Bronchial epithelial cell (primary cell): ENCODE measurements around the gene CAPN11. TPM values are rescaled to one million over a fixed set of nuclear protein-coding genes. Genes with fewer than 3 reads are reported as not detected.
A peak's percentile ranks its signal among the peaks of the same experiment; 100 is the strongest.

Experiments used
- DNase-seq: peaks from one replicate; pipeline ENCODE4 v3.0.0-alpha.2; 2010; ENCODE audit warnings: low read depth
- FAIRE-seq: peaks from 2 replicates; lab custom pipeline; 2011; peaks lifted over from hg19 to GRCh38; lab: Jason Lieb, UNC
- H3K27me3 ChIP-seq: 2 replicates; pipeline ENCODE4 v1.5.1; 2011; ENCODE audit warnings: low read length; ENCODE audit not compliant: control insufficient read depth, insufficient read depth
- H3K36me3 ChIP-seq: 2 replicates; pipeline ENCODE4 v1.5.1; 2011; ENCODE audit warnings: low read length; ENCODE audit not compliant: control insufficient read depth, insufficient read depth
- H3K4me3 ChIP-seq: 2 replicates; pipeline ENCODE4 v1.5.1; 2011; ENCODE audit warnings: mild to moderate bottlenecking, low read depth, low read length, control low read depth
- total RNA-seq: library from RNA; depleted of rRNA; stranded (reverse); fragments of >200 nt; gene quantifications from 2 replicates; pipeline ENCODE4 v1.2.1, GENCODE V29; 2014
- TF ChIP-seq, protein P1 (sequence below): IDR thresholded peaks from 2 replicates; pipeline ENCODE4 v1.5.1; 2011; ENCODE audit warnings: mild to moderate bottlenecking, moderate library complexity, low read length, control low read depth, inconsistent platforms; ENCODE audit not compliant: insufficient read depth, severe bottlenecking

CAPN11 gene
- total RNA-seq, 1 donor from 2014 or later: not detected

DNA sequence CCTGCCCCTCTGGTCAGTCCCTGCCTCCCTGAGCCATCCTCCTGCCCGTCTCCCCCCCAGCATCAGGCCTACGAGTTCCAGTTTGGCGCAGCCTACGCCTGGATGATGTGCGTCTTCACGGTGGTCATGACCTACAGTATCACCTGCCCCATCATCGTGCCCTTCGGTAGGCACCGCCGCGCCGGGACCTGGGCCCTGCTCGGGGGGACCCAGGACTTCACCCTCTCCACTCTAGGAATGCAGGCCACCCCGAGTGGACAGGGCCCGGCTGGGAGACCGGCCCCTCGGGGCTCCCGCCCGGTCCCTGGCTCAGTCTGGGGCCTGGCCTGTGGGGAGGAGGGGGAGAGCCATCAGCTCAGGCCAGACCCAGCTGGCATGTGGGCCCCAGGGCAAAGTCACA lies 6.1 kb upstream of the CAPN11 start:
- FAIRE-seq (no peak), DNase-seq (no peak)
- TF ChIP-seq, protein P1, sequence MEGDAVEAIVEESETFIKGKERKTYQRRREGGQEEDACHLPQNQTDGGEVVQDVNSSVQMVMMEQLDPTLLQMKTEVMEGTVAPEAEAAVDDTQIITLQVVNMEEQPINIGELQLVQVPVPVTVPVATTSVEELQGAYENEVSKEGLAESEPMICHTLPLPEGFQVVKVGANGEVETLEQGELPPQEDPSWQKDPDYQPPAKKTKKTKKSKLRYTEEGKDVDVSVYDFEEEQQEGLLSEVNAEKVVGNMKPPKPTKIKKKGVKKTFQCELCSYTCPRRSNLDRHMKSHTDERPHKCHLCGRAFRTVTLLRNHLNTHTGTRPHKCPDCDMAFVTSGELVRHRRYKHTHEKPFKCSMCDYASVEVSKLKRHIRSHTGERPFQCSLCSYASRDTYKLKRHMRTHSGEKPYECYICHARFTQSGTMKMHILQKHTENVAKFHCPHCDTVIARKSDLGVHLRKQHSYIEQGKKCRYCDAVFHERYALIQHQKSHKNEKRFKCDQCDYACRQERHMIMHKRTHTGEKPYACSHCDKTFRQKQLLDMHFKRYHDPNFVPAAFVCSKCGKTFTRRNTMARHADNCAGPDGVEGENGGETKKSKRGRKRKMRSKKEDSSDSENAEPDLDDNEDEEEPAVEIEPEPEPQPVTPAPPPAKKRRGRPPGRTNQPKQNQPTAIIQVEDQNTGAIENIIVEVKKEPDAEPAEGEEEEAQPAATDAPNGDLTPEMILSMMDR: no peak
- H3K27me3 ChIP-seq: no peaks in the 10 kb centered on the region
- H3K4me3 ChIP-seq: no peak overlapping the region
- peaks cover 47% of the 10 kb centered on the region for H3K36me3 ChIP-seq

DNA sequence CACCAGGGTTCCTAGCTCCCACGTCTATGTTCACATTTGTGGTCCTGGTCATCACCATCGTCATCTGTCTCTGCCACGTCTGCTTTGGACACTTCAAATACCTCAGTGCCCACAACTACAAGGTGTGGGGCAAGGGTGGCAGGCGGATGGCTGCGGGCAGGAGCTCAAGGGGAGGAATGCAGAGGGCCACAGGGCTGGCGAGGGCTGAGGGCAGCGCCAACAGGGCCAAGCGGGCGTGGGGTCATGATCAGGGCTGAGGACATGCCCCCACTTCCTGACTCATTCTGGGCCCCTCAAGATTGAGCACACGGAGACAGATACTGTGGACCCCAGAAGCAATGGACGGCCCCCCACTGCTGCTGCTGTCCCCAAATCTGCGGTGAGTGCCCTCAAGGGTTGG lies 4.6 kb upstream of the CAPN11 start:
- Histone ChIP-seq H3K4me3 (no peak overlapping the region), H3K36me3 (peaks cover 36% of the 10 kb centered on the region), H3K27me3 (no peaks in the 10 kb centered on the region)
- DNase-seq (no peak), FAIRE-seq (no peak)
- TF ChIP-seq, protein P1: no peak

DNA sequence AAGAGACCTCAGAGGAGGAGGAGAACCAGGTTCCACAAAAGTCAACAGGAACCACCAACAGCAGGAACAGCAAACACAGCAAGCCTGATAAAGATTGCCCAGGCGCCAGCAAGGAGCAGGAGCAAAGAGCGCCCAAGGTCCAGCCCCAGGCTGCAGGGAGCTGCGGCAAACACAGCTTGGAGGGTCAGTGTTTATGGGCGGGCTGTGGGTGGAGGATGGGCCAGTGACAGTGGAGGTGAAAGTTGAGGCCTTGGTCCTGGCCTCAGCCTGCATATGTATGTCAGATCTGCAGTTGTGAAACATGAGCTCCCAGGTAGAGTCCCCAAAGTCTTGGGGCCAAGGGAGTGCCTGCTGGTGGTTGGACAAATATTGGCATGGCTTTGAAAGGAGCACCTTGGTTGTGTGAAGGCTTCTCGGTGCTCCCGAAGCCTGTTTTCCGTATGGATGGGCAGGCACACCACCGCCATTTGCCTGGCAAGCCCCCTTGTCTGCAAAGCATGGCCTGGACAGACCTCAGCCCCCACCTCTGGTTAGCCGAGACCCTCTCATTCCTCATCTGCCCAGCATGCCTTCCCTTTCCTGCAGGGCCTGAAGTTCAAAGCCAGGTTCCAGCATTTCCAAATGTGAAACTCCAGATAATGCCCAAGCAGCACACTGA lies 2.0 kb upstream of the CAPN11 start:
- TF ChIP-seq, protein P1: no peak
- FAIRE-seq (no peak), DNase-seq (no peak)
- H3K4me3 ChIP-seq: no peak overlapping the region
- H3K36me3 ChIP-seq: peaks cover 25% of the 10 kb centered on the region
- H3K27me3 ChIP-seq: no peaks in the 10 kb centered on the region

DNA sequence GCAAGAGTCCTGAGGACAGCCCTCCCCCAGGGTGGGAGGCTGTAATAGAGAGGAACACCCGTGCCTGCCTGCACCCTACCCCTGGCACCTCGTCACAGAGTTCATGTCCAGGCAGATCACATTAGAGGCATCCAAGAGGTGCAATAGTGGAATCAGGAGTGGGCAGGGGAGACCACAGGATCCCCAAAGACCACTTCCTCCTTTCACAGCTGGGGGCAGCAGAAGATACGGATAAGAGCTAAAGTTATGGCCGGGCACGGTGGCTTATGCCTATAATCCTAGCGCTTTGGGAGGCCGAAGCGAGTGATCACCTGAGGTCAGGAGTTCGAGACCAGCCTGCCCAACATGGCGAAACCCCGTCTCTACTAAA lies 1.5 kb upstream of the CAPN11 start:
- Histone ChIP-seq H3K36me3 (peaks cover 21% of the 10 kb centered on the region), H3K27me3 (no peaks in the 10 kb centered on the region), H3K4me3 (no peak overlapping the region)
- FAIRE-seq (peak; percentile 64), DNase-seq (no peak)
- TF ChIP-seq, protein P1: no peak

DNA sequence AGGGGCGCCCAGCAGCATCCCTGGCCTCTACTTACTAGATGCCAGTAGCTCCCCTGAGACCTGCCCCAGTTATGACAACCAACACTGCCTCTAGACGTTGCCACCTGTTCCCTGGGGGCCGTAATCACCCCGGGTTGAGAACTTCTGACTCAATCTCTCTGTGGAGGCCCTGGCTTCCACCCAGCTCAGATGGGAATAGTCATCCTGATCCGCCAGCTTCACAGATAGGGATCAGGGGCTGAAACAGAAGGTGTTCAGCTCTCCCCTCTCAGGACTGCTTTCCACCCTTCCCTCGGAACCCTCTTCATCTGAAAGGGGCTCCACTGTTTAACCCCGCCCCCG lies 3.3 kb downstream of the CAPN11 start:
- TF ChIP-seq, protein P1: no peak
- H3K36me3 ChIP-seq: peaks cover 1% of the 10 kb centered on the region
- peak; percentile 71 for DNase-seq

DNA sequence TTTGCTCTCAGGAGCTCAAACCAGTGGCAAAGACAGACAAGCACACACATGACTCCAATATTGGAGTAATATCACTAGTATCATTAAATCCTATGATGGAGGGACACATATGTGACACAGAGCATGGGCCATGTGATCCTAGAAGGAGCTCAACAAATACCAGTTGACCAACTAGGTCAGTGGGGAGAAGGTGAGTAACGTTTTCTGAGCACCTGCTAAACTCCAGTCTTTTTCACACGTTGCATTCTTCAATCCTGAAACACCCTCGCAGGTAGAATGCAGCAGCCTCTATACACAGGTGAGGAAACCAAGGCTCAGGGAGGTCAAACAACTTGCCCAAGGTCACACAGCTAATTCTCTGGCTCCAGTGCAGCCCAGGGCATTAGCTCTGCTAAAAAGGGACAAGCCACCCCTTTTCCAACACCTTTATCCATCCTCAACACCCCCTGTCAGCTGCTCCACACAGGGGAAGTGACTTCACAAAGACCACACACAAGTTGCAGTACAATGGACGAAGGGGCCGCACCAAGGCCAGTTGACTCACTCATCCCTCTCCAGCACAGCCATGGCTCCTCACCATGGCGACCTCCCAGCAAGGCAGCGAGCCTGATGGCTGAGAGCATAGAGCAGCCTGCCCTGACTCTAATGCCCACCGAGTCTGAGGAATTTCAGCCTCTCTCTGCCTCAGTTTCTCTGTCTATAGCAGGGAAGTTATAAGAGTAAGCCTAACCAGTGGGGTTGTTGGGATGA lies 4.4 kb downstream of the CAPN11 start:
- FAIRE-seq (no peak), DNase-seq (no peak)
- TF ChIP-seq, protein P1: no peak

More for the DNA sequence above, 3.3 kb downstream of the CAPN11 start:
- peaks cover 2% of the 10 kb centered on the region for H3K27me3 ChIP-seq
- no peak overlapping the region for H3K4me3 ChIP-seq
- no peak for FAIRE-seq

More for the DNA sequence above, 4.4 kb downstream of the CAPN11 start:
- Histone ChIP-seq H3K36me3 (no peaks in the 10 kb centered on the region), H3K4me3 (no peak overlapping the region), H3K27me3 (peaks cover 2% of the 10 kb centered on the region)
